Mammary epithelial cell (primary cell): ENCODE measurements around the gene MAPK10.

Source experiments
- CTCF ChIP-seq, 2 donors: IDR thresholded peaks in 1 of 2; conservative IDR thresholded peaks in 1 of 2; 2 replicates each; pipeline ENCODE4 v1.5.1; 2011 to 2012; ENCODE audit warnings: inconsistent platforms in 2 of 2, low read length in 2 of 2, mild to moderate bottlenecking in 2 of 2, control low read depth in 1 of 2, low read depth in 1 of 2; ENCODE audit not compliant: insufficient read depth in 1 of 2; ENCODE audit errors: extremely low read depth in 1 of 2
- EZH2 ChIP-seq: IDR thresholded peaks from 2 replicates; pipeline ENCODE4 v1.6.1; 2012; ENCODE audit warnings: low read length, inconsistent platforms, borderline replicate concordance

- TF ChIP-seq CTCF (conservative IDR thresholded peaks at IDR 0.05 in 1 of 2, IDR thresholded peaks at IDR 0.05 in 1 of 2; ENCODE audit: extremely low read depth in 1 of 2, insufficient read depth in 1 of 2, low read depth in 1 of 2, low read length in 2 of 2) (no peak), EZH2 (no peak)
Observed at GRCh38 chr4:86117705-86118302, 242.0 kb downstream of the MAPK10 start.
